IMR-90 (cell line): ENCODE measurements around the gene BMERB1. TPM values are rescaled to one million over a fixed set of nuclear protein-coding genes. Genes with fewer than 3 reads are reported as not detected.

ENCODE experiments used
- ATAC-seq: fragments of 200-7000 bp; cut with Tn5 transposase; 2 replicates; pipeline ENCODE4 v1.9.1; 2020; ENCODE audit warnings: low read depth, mild to moderate bottlenecking, moderate library complexity
- BruUV-seq: library from RNA; stranded (reverse); fragments of 400-500 nt; replicated peaks from 2 replicates; lab custom pipeline; 2021; lab: Mats Ljungman, UMichigan
- CTCF ChIA-PET: fragments of 300-600 bp; formaldehyde crosslinking; extraction: SDS; loops from one replicate; lab custom pipeline; 2021; ENCODE audit warnings: antibody characterized with exemption; lab: Yijun Ruan, JAX
- POLR2A ChIA-PET: fragments of 300-600 bp; sonication (Branson Sonifier 250); formaldehyde crosslinking; loops from one replicate; lab custom pipeline; 2022; ENCODE audit warnings: antibody characterized with exemption; ENCODE audit not compliant: unreplicated experiment; lab: Charles Lee
- DNase-seq: peaks from one replicate; pipeline ENCODE4 v3.0.0; 2013
- H2AFZ ChIP-seq: replicated peaks from 2 replicates; pipeline ENCODE3; 2013; ENCODE audit warnings: low read length, mild to moderate bottlenecking; ENCODE audit not compliant: poor library complexity
- H2AK5ac ChIP-seq: 2 replicates; pipeline ENCODE4 v1.6.1; 2013; ENCODE audit warnings: low read depth, low read length, inconsistent platforms
- H2AK9ac ChIP-seq: replicated peaks from 2 replicates; pipeline ENCODE3; 2013; ENCODE audit warnings: mild to moderate bottlenecking, low read depth, low read length, moderate library complexity; ENCODE audit not compliant: poor library complexity
- H2BK120ac ChIP-seq: 2 replicates; pipeline ENCODE4 v1.6.1; 2013; ENCODE audit warnings: low read depth, low read length, inconsistent platforms
- H2BK15ac ChIP-seq: 3 replicates; pipeline ENCODE4 v1.6.1; 2013; ENCODE audit warnings: low read depth, low read length, inconsistent platforms
- H2BK20ac ChIP-seq: 2 replicates; pipeline ENCODE4 v1.6.1; 2013; ENCODE audit warnings: low read depth, mild to moderate bottlenecking, inconsistent platforms, low read length, moderate library complexity
- H2BK5ac ChIP-seq: 2 replicates; pipeline ENCODE4 v1.6.1; 2013; ENCODE audit warnings: mild to moderate bottlenecking, low read depth, low read length, inconsistent platforms; ENCODE audit not compliant: poor library complexity, severe bottlenecking
- H3K14ac ChIP-seq: replicated peaks from 2 replicates; pipeline ENCODE4 v1.6.1; 2013; ENCODE audit warnings: low read depth, low read length, inconsistent platforms
- H3K18ac ChIP-seq: 2 replicates; pipeline ENCODE4 v1.6.1; 2013; ENCODE audit warnings: low read depth, low read length, control low read depth
- H3K23ac ChIP-seq: 2 replicates; pipeline ENCODE4 v1.6.1; 2013; ENCODE audit warnings: low read depth, low read length, inconsistent platforms
- H3K27ac ChIP-seq: 2 replicates; pipeline ENCODE4 v1.5.1; 2013; ENCODE audit warnings: mild to moderate bottlenecking, control low read depth, low read length; ENCODE audit not compliant: insufficient read depth
- H3K27me3 ChIP-seq: 2 replicates; pipeline ENCODE4 v1.6.1; 2013; ENCODE audit warnings: low read length; ENCODE audit not compliant: control insufficient read depth, insufficient read depth
- H3K36me3 ChIP-seq: 2 replicates; pipeline ENCODE4 v1.6.1; 2013; ENCODE audit warnings: low read length, mixed read lengths; ENCODE audit not compliant: control insufficient read depth, insufficient read depth
- H3K4ac ChIP-seq: 2 replicates; pipeline ENCODE4 v1.6.1; 2013; ENCODE audit warnings: low read depth, low read length, inconsistent platforms
- H3K4me1 ChIP-seq: 2 replicates; pipeline ENCODE4 v1.6.1; 2013; ENCODE audit warnings: low read length, mixed read lengths; ENCODE audit not compliant: control insufficient read depth, insufficient read depth
- H3K4me2 ChIP-seq: 2 replicates; pipeline ENCODE4 v1.6.1; 2013; ENCODE audit warnings: low read depth, mild to moderate bottlenecking, control low read depth, low read length, moderate library complexity
- H3K4me3 ChIP-seq: 2 replicates; pipeline ENCODE4 v1.5.1; 2013; ENCODE audit warnings: low read depth, mild to moderate bottlenecking, control low read depth, low read length, moderate library complexity; ENCODE audit not compliant: insufficient read depth
- H3K56ac ChIP-seq: 2 replicates; pipeline ENCODE4 v1.6.1; 2013; ENCODE audit warnings: low read length, inconsistent platforms; ENCODE audit not compliant: insufficient read depth; ENCODE audit errors: extremely low read depth
- H3K79me1 ChIP-seq, 2 experiments: 2 replicates each; pipeline ENCODE4 v1.6.1; 2013; ENCODE audit warnings: low read length in 2 of 2, inconsistent platforms in 1 of 2, low read depth in 1 of 2
- H3K9ac ChIP-seq: 2 replicates; pipeline ENCODE4 v1.6.1; 2013; ENCODE audit warnings: low read depth, low read length, control low read depth
- H3K9me1 ChIP-seq: 2 replicates; pipeline ENCODE4 v1.6.1; 2013; ENCODE audit warnings: low read length, inconsistent platforms; ENCODE audit not compliant: insufficient read depth
- H3K9me3 ChIP-seq: 2 replicates; pipeline ENCODE4 v1.6.1; 2013; ENCODE audit warnings: low read length; ENCODE audit not compliant: control insufficient read depth, insufficient read depth
- H4K20me1 ChIP-seq: 2 replicates; pipeline ENCODE4 v1.6.1; 2013; ENCODE audit warnings: low read length, inconsistent platforms; ENCODE audit not compliant: insufficient read depth
- H4K5ac ChIP-seq: 2 replicates; pipeline ENCODE4 v1.6.1; 2013; ENCODE audit warnings: mild to moderate bottlenecking, low read depth, low read length, control low read depth
- H4K8ac ChIP-seq, 2 experiments: 2 replicates each; pipeline ENCODE4 v1.6.1; 2013; ENCODE audit warnings: low read depth in 2 of 2, low read length in 2 of 2, control low read depth in 1 of 2, inconsistent platforms in 1 of 2
- H4K91ac ChIP-seq: 2 replicates; pipeline ENCODE4 v1.6.1; 2013; ENCODE audit warnings: low read depth, low read length, inconsistent platforms; ENCODE audit not compliant: insufficient read depth
- BHLHE40 ChIP-seq: fragments of 150-350 bp; IDR thresholded peaks from 2 replicates; pipeline ENCODE4 v1.6.1; 2016; ENCODE audit warnings: mild to moderate bottlenecking, low read depth, low read length
- CEBPB ChIP-seq: IDR thresholded peaks from 2 replicates; pipeline ENCODE4 v1.6.1; 2012; ENCODE audit warnings: low read depth, low read length, improper control_type of control experiment
- CHD1 ChIP-seq: IDR thresholded peaks from 2 replicates; pipeline ENCODE4 v1.6.1; 2012; ENCODE audit warnings: low read depth, low read length, improper control_type of control experiment
- CTCF ChIP-seq: conservative IDR thresholded peaks from 2 replicates; pipeline ENCODE4 v1.5.1; 2012; ENCODE audit warnings: mild to moderate bottlenecking, low read depth, low read length, improper control_type of control experiment
- ELK1 ChIP-seq: fragments of 150-350 bp; IDR thresholded peaks from 2 replicates; pipeline ENCODE4 v1.6.1; 2016; ENCODE audit warnings: low read depth, mild to moderate bottlenecking, low read length, moderate library complexity, borderline replicate concordance
- MAZ ChIP-seq: IDR thresholded peaks from 2 replicates; pipeline ENCODE4 v1.6.1; 2012; ENCODE audit warnings: low read depth, mild to moderate bottlenecking, low read length, improper control_type of control experiment, moderate library complexity, borderline replicate concordance
- MXI1 ChIP-seq: IDR thresholded peaks from 2 replicates; pipeline ENCODE4 v1.6.1; 2012; ENCODE audit warnings: low read depth, mild to moderate bottlenecking, low read length, moderate library complexity, borderline replicate concordance
- NFE2L2 ChIP-seq: fragments of 150-350 bp; IDR thresholded peaks from 2 replicates; pipeline ENCODE4 v1.6.1; 2016; ENCODE audit warnings: low read depth, mild to moderate bottlenecking, low read length
- POLR2A ChIP-seq: IDR thresholded peaks from 2 replicates; pipeline ENCODE4 v1.6.1; 2012; ENCODE audit warnings: mild to moderate bottlenecking, low read depth, low read length
- RCOR1 ChIP-seq: IDR thresholded peaks from 2 replicates; pipeline ENCODE4 v1.6.1; 2012; ENCODE audit warnings: mild to moderate bottlenecking, low read length, improper control_type of control experiment; ENCODE audit not compliant: insufficient replicate concordance
- RFX5 ChIP-seq: IDR thresholded peaks from 2 replicates; pipeline ENCODE4 v1.8.0; 2012; ENCODE audit warnings: low read depth, mild to moderate bottlenecking, low read length, moderate library complexity
- SMC3 ChIP-seq: fragments of 150-350 bp; IDR thresholded peaks from 2 replicates; pipeline ENCODE4 v1.6.1; 2016; ENCODE audit warnings: low read depth, mild to moderate bottlenecking, antibody characterized with exemption, low read length, moderate library complexity
- USF2 ChIP-seq: fragments of 150-350 bp; IDR thresholded peaks from 2 replicates; pipeline ENCODE4 v1.6.1; 2017; ENCODE audit warnings: mild to moderate bottlenecking, antibody characterized with exemption, low read length, low read depth
- WGBS, 2 experiments: methylation state at CpG; one replicate each; pipeline versions ENCODE4 v1.1.5 to v1.1.7; 2013; ENCODE audit warnings: missing lambda C conversion rate in 2 of 2; ENCODE audit not compliant: insufficient read length in 1 of 2; ENCODE audit errors: extremely low coverage in 2 of 2; 5-methylcytosine and 5-hydroxymethylcytosine counted together
- dilution Hi-C: fragments of 300-500 bp; cut with HindIII; formaldehyde crosslinking; loops from one replicate; pipeline ENCODE4 v1.14.3; 2018; ENCODE audit warnings: low sequenced_read_pairs; ENCODE audit not compliant: unreplicated experiment
- in situ Hi-C: fragments of 300-500 bp; cut with MboI; formaldehyde crosslinking; loops from 3 replicates; pipeline ENCODE4 v1.14.3; 2019; ENCODE audit warnings: low sequenced_read_pairs, inconsistent platforms, mixed read lengths
- intact Hi-C: fragments of 100-400 bp; cut with micrococcal nuclease; formaldehyde crosslinking; loops from 2 replicates; pipeline ENCODE4 v1.10.0; 2022
- polyA plus RNA-seq, 3 experiments: library from polyadenylated mRNA; depleted of rRNA; stranded (reverse); fragments of >200 nt; gene quantifications; 2 replicates each; pipeline ENCODE4 v1.2.3, GENCODE V29; 2012; ENCODE audit warnings: low replicate concordance in 1 of 3
- total RNA-seq: library from RNA; depleted of rRNA; stranded (reverse); fragments of >200 nt; gene quantifications from 2 replicates; pipeline ENCODE4 v1.2.3, GENCODE V29; 2012

BMERB1 gene
- total and polyA plus RNA-seq, 2 of the 4 experiments (the other 2 are of a cell fraction): 22.6 to 32.9 TPM

GRCh38 chr16:15464401-15465186 lies 30.2 kb downstream of the BMERB1 start (continued):
- TF ChIP-seq USF2: no peak

GRCh38 chr16:15466131-15466530 lies 31.7 kb downstream of the BMERB1 start:
- no peak for ATAC-seq
- no CpG with 5 or more reads among the region's 2 CpGs for WGBS, 2 experiments
- POLR2A ChIA-PET: no interaction called here
- no peak for TF ChIP-seq RCOR1
- TF ChIP-seq RFX5: no peak
- no peak for TF ChIP-seq CTCF
- no peak for TF ChIP-seq CEBPB
- no peak for TF ChIP-seq POLR2A
- TF ChIP-seq MXI1: no peak
- TF ChIP-seq ELK1: no peak
- TF ChIP-seq SMC3: no peak
- no peak for TF ChIP-seq MAZ
- TF ChIP-seq NFE2L2: no peak
- TF ChIP-seq BHLHE40: no peak
- no peak for TF ChIP-seq CHD1

More at GRCh38 chr16:15466131-15466530, 31.7 kb downstream of the BMERB1 start:
- no peak for DNase-seq
- peaks cover 25% of the 10 kb centered on the region for H4K20me1 ChIP-seq
- H4K8ac ChIP-seq: no peak overlapping the region
- H3K79me1 ChIP-seq: peaks cover 22 to 29% of the 10 kb centered on the region in 2 experiments
- H2AFZ ChIP-seq: no peak overlapping the region
- H2BK15ac ChIP-seq: no peak overlapping the region
- H4K5ac ChIP-seq: no peak overlapping the region
- in situ Hi-C loops: no loop called here
- H3K14ac ChIP-seq: no peak overlapping the region
- H3K4me1 ChIP-seq: no peaks in the 10 kb centered on the region
- no peak overlapping the region for H3K56ac ChIP-seq
- H3K4me2 ChIP-seq: no peak overlapping the region
- H2BK120ac ChIP-seq: no peak overlapping the region
- H3K23ac ChIP-seq: no peak overlapping the region
- 0 out of 2 replicates have a peak, but pooled peaks cover 1% of the 10 kb centered on the region for H3K36me3 ChIP-seq
- no peaks in the 10 kb centered on the region for H3K9me3 ChIP-seq
- no TSS peak for BruUV-seq
- peaks cover 9% of the 10 kb centered on the region for H3K9me1 ChIP-seq
- dilution Hi-C loops: no loop called here
- no peak overlapping the region for H4K91ac ChIP-seq
- no peak overlapping the region for H2BK20ac ChIP-seq
- H3K27ac ChIP-seq: no peak overlapping the region
- no peak overlapping the region for H3K9ac ChIP-seq
- no peak overlapping the region for H2BK5ac ChIP-seq
- no peaks in the 10 kb centered on the region for H3K27me3 ChIP-seq
- no peak overlapping the region for H2AK5ac ChIP-seq
- H3K4ac ChIP-seq: no peak overlapping the region
- H3K18ac ChIP-seq: no peak overlapping the region
- no peak overlapping the region for H2AK9ac ChIP-seq
- intact Hi-C loops: no loop called here
- no peak overlapping the region for H3K4me3 ChIP-seq
- CTCF ChIA-PET: interaction anchor here (0.6 kb wide), 1 partner anchor 1304 kb away, joined by 3 read pairs; no protein-coding TSS in a partner anchor
